ENCODE measurements around the gene SCYGR2. TPM values are rescaled to one million over a fixed set of nuclear protein-coding genes. Genes with fewer than 3 reads are reported as not detected.

SCYGR2 gene
- total RNA-seq, 1 donor from 2014 or later: not detected

- H3K36me3 Mint-ChIP-seq (ENCODE audit: low read depth): no peaks in the 10 kb centered on the region
- H3K9me3 Mint-ChIP-seq: peaks cover 14% of the 10 kb centered on the region
- TF ChIP-seq CTCF (IDR thresholded peaks at IDR 0.05): no peak
- intact Hi-C loops (cut with micrococcal nuclease): no loop called here
- no peak for DNase-seq
- no peak overlapping the region for H3K4me3 Mint-ChIP-seq
- no peaks in the 10 kb centered on the region for H3K4me1 Mint-ChIP-seq
- CTCF ChIA-PET: interaction anchor here (1.0 kb wide), 1 partner anchor 213 kb away, joined by 3 read pairs; no protein-coding TSS in a partner anchor
- no peak overlapping the region for H3K27ac Mint-ChIP-seq
- ATAC-seq (ENCODE audit: low read depth): no peak
- H3K27me3 Mint-ChIP-seq: peaks cover 35% of the 10 kb centered on the region
- POLR2A ChIA-PET: no interaction called here
Measured at GRCh38 chr2:227579791-227580190, 18.9 kb upstream of the SCYGR2 start.

- ATAC-seq (ENCODE audit: low read depth) (no peak), DNase-seq (no peak)
- CTCF ChIA-PET: no interaction called here
- H3K36me3 Mint-ChIP-seq (ENCODE audit: low read depth): no peaks in the 10 kb centered on the region
- H3K27ac Mint-ChIP-seq: no peak overlapping the region
- POLR2A ChIA-PET: no interaction called here
- H3K4me3 Mint-ChIP-seq: no peak overlapping the region
- H3K4me1 Mint-ChIP-seq: no peaks in the 10 kb centered on the region
- intact Hi-C loops (cut with micrococcal nuclease): no loop called here
- H3K27me3 Mint-ChIP-seq: peaks cover 31% of the 10 kb centered on the region
- no peak for TF ChIP-seq CTCF (IDR thresholded peaks at IDR 0.05)
- peaks cover 14% of the 10 kb centered on the region for H3K9me3 Mint-ChIP-seq
Measured at GRCh38 chr2:227582369-227582768, 16.3 kb upstream of the SCYGR2 start.

GRCh38 chr2:227592694-227593387 is 5.9 kb upstream of the SCYGR2 start:
- Mint-ChIP-seq H3K4me1 (no peaks in the 10 kb centered on the region), H3K27ac (no peak overlapping the region), H3K9me3 (peaks cover 6% of the 10 kb centered on the region), H3K27me3 (peaks cover 29% of the 10 kb centered on the region), H3K36me3 (ENCODE audit: low read depth) (no peaks in the 10 kb centered on the region), H3K4me3 (no peak overlapping the region)
- ChIA-PET CTCF (no interaction called here), POLR2A (no interaction called here)
- ATAC-seq (ENCODE audit: low read depth) (no peak), DNase-seq (no peak)
- intact Hi-C loops (cut with micrococcal nuclease): no loop called here
- TF ChIP-seq CTCF (IDR thresholded peaks at IDR 0.05): no peak

GRCh38 chr2:227595797-227596196 is 2.9 kb upstream of the SCYGR2 start:
- ChIA-PET CTCF (no interaction called here), POLR2A (no interaction called here)
- H3K36me3 Mint-ChIP-seq (ENCODE audit: low read depth): no peaks in the 10 kb centered on the region
- H3K27me3 Mint-ChIP-seq: peaks cover 30% of the 10 kb centered on the region
- no peaks in the 10 kb centered on the region for H3K4me1 Mint-ChIP-seq
- no peak overlapping the region for H3K27ac Mint-ChIP-seq
- intact Hi-C loops (cut with micrococcal nuclease): no loop called here
- no peak overlapping the region for H3K4me3 Mint-ChIP-seq
- H3K9me3 Mint-ChIP-seq: no peaks in the 10 kb centered on the region
- no peak for TF ChIP-seq CTCF (IDR thresholded peaks at IDR 0.05)
- ATAC-seq (ENCODE audit: low read depth): no peak
- no peak for DNase-seq

- no peaks in the 10 kb centered on the region for H3K9me3 Mint-ChIP-seq
- ChIA-PET POLR2A (no interaction called here), CTCF (no interaction called here)
- TF ChIP-seq CTCF (IDR thresholded peaks at IDR 0.05): no peak
- no peak for ATAC-seq (ENCODE audit: low read depth)
- intact Hi-C loops (cut with micrococcal nuclease): no loop called here
- no peaks in the 10 kb centered on the region for H3K4me1 Mint-ChIP-seq
- no peak overlapping the region for H3K27ac Mint-ChIP-seq
- no peak overlapping the region for H3K4me3 Mint-ChIP-seq
- peaks cover 31% of the 10 kb centered on the region for H3K27me3 Mint-ChIP-seq
- H3K36me3 Mint-ChIP-seq (ENCODE audit: low read depth): no peaks in the 10 kb centered on the region
- no peak for DNase-seq
Measured at GRCh38 chr2:227597036-227597435, 1.7 kb upstream of the SCYGR2 start.

Data from activated B cell treated with CpG ODN at 0.5 μM for 24 hours (primary cell).